CD14-positive monocyte (primary cell): ENCODE data around the gene CHRNA3. TPM values are rescaled to one million over a fixed set of nuclear protein-coding genes. Genes with fewer than 3 reads are reported as not detected.

Source experiments
- DNase-seq, 3 donors: peaks; one replicate each; pipeline ENCODE4 v3.0.0-alpha.2; 2011 to 2022
- H2AFZ ChIP-seq: 2 replicates; pipeline ENCODE4 v1.6.0; 2012; ENCODE audit warnings: mild to moderate bottlenecking, low read depth, low read length, inconsistent platforms; ENCODE audit not compliant: insufficient read depth, poor library complexity, severe bottlenecking
- H3K27ac ChIP-seq, 2 donors: 1 replicate in 1 of 2; 2 replicates in 1 of 2; pipeline ENCODE4 v1.5.1; 2012 to 2013; ENCODE audit warnings: low read length in 2 of 2, control low read depth in 1 of 2, inconsistent platforms in 1 of 2, low read depth in 1 of 2, mild to moderate bottlenecking in 1 of 2
- H3K27me3 ChIP-seq, 2 donors: one replicate each; pipeline versions ENCODE4 v1.6.0 to v1.6.1; 2011 to 2013; ENCODE audit warnings: low read length in 2 of 2; ENCODE audit not compliant: control insufficient read depth in 2 of 2, insufficient read depth in 2 of 2
- H3K36me3 ChIP-seq, 2 donors: replicated peaks in 1 of 2; 1 replicate in 1 of 2; 2 replicates in 1 of 2; pipeline versions ENCODE4 v1.5.1 to v1.6.1; 2012 to 2013; ENCODE audit warnings: low read length in 2 of 2, control low read depth in 1 of 2, inconsistent platforms in 1 of 2, mild to moderate bottlenecking in 1 of 2; ENCODE audit not compliant: insufficient read depth in 2 of 2, control insufficient read depth in 1 of 2
- H3K4me1 ChIP-seq, 2 donors: 1 replicate in 1 of 2; 2 replicates in 1 of 2; pipeline versions ENCODE4 v1.5.1 to v1.6.1; 2012 to 2013; ENCODE audit warnings: low read length in 2 of 2, control low read depth in 1 of 2, inconsistent platforms in 1 of 2, mild to moderate bottlenecking in 1 of 2, moderate library complexity in 1 of 2; ENCODE audit not compliant: insufficient read depth in 2 of 2, control insufficient read depth in 1 of 2
- H3K4me2 ChIP-seq: replicated peaks from 2 replicates; pipeline ENCODE3; 2012; ENCODE audit warnings: low read length, moderate library complexity, mild to moderate bottlenecking; ENCODE audit not compliant: poor library complexity, severe bottlenecking; ENCODE audit errors: extremely low read depth
- H3K4me3 ChIP-seq, 3 experiments: fragments of 200-600 bp in 1 of 3; sonication (generic) in 1 of 3; replicated peaks in 1 of 3; 1 replicate in 2 of 3; 2 replicates in 1 of 3; pipeline ENCODE4 v1.5.1; 2011 to 2013; ENCODE audit warnings: low read length in 3 of 3, mild to moderate bottlenecking in 3 of 3, control low read depth in 2 of 3, low read depth in 2 of 3, inconsistent platforms in 1 of 3, moderate library complexity in 1 of 3
- H3K79me2 ChIP-seq: 2 replicates; pipeline ENCODE4 v1.6.0; 2012; ENCODE audit warnings: mild to moderate bottlenecking, control low read depth, inconsistent platforms, low read length, moderate library complexity; ENCODE audit not compliant: insufficient read depth
- H3K9ac ChIP-seq: 2 replicates; pipeline ENCODE4 v1.6.0; 2017; ENCODE audit warnings: low read length, mild to moderate bottlenecking; ENCODE audit not compliant: insufficient read depth, poor library complexity, severe bottlenecking
- H3K9me3 ChIP-seq, 2 donors: replicated peaks in 1 of 2; 1 replicate in 1 of 2; 2 replicates in 1 of 2; pipeline versions ENCODE4 v1.5.1 to v1.6.1; 2012 to 2013; ENCODE audit warnings: low read length in 2 of 2, control low read depth in 1 of 2; ENCODE audit not compliant: control insufficient read depth in 1 of 2, insufficient read depth in 1 of 2
- H4K20me1 ChIP-seq: 2 replicates; pipeline ENCODE4 v1.6.0; 2012; ENCODE audit warnings: mild to moderate bottlenecking, low read length, control low read depth, moderate library complexity; ENCODE audit not compliant: insufficient read depth
- H3K27ac Mint-ChIP-seq, 7 donors: one replicate each; pipeline ENCODE4 v1.8.0; 2020; ENCODE audit warnings: mild to moderate bottlenecking in 7 of 7, mixed read lengths in 7 of 7, moderate library complexity in 6 of 7, inconsistent platforms in 2 of 7
- H3K27me3 Mint-ChIP-seq, 3 donors: one replicate each; pipeline ENCODE4 v1.8.0; 2021 to 2022; ENCODE audit warnings: low read depth in 3 of 3, mild to moderate bottlenecking in 3 of 3, mixed read lengths in 3 of 3, moderate library complexity in 3 of 3, inconsistent platforms in 1 of 3
- H3K36me3 Mint-ChIP-seq, 2 donors: one replicate each; pipeline ENCODE4 v1.8.0; 2020; ENCODE audit warnings: mixed read lengths in 2 of 2, inconsistent platforms in 1 of 2, mild to moderate bottlenecking in 1 of 2
- H3K4me1 Mint-ChIP-seq: one replicate; pipeline ENCODE4 v1.8.0; 2020; ENCODE audit warnings: mild to moderate bottlenecking, mixed read lengths
- H3K4me3 Mint-ChIP-seq, 2 donors: one replicate each; pipeline ENCODE4 v1.8.0; 2020; ENCODE audit warnings: mild to moderate bottlenecking in 2 of 2, mixed read lengths in 2 of 2, moderate library complexity in 1 of 2
- H3K9me3 Mint-ChIP-seq, 7 donors: one replicate each; pipeline ENCODE4 v1.8.0; 2020 to 2022; ENCODE audit warnings: mixed read lengths in 7 of 7, mild to moderate bottlenecking in 6 of 7, moderate library complexity in 6 of 7, inconsistent platforms in 2 of 7
- CTCF ChIP-seq: fragments of 200-600 bp; IDR thresholded peaks from one replicate; pipeline ENCODE4 v1.8.0; 2022; ENCODE audit warnings: antibody characterized with exemption, mild to moderate bottlenecking
- WGBS: methylation state at CpG from one replicate; pipeline ENCODE4 v1.1.5; 2013; ENCODE audit warnings: missing lambda C conversion rate; ENCODE audit not compliant: insufficient coverage; 5-methylcytosine and 5-hydroxymethylcytosine counted together
- intact Hi-C, 2 donors: fragments of 100-400 bp; cut with micrococcal nuclease; formaldehyde crosslinking; loops; one replicate each; pipeline versions ENCODE4 v1.15.0 to v1.15.1; 2023
- polyA plus RNA-seq, 3 donors: library from polyadenylated mRNA; depleted of rRNA in 1 of 3; unstranded in 2 of 3; stranded (reverse) in 1 of 3; fragments of 300-500 nt in 2 of 3; fragments of >200 nt in 1 of 3; fragmentation: Illumina TruSeq in 2 of 3; gene quantifications; 1 replicate in 2 of 3; 2 replicates in 1 of 3; pipeline ENCODE4 v1.2.3, GENCODE V29; 2012 to 2021

CHRNA3 gene
- polyA plus RNA-seq, 3 donors, result not detected

- Histone ChIP-seq H3K79me2 (no peaks in the 10 kb centered on the region), H3K9ac (no peak overlapping the region), H3K4me2 (no peak overlapping the region), H3K27me3 (peaks cover 18 to 20% of the 10 kb centered on the region in 2 donors), H3K36me3 (no peaks in the 10 kb centered on the region), H2AFZ (no peak overlapping the region), H3K9me3 (no peaks in the 10 kb centered on the region), H3K27ac (no peak overlapping the region), H3K4me3 (no peak overlapping the region), H3K4me1 (peaks cover 7% of the 10 kb centered on the region in 2 donors), H4K20me1 (no peaks in the 10 kb centered on the region)
- Mint-ChIP-seq H3K4me1 (peaks cover 10% of the 10 kb centered on the region), H3K27ac (no peak overlapping the region), H3K9me3 (peaks cover 0 to 4% (median 2%) of the 10 kb centered on the region in 7 donors), H3K36me3 (peaks cover 0 to 4% of the 10 kb centered on the region in 2 donors), H3K27me3 (peaks cover 13 to 21% (median 21%) of the 10 kb centered on the region in 3 donors), H3K4me3 (no peak overlapping the region)
- DNase-seq, result no peak
- no peak for TF ChIP-seq CTCF
- intact Hi-C loops, result no loop called here
- no CpG with 5 or more reads among the region's 2 CpGs for WGBS
Observed at GRCh38 chr15:78570710-78571109, 50.1 kb downstream of the CHRNA3 start.

- H3K4me3 ChIP-seq, result no peak overlapping the region
- no peak for DNase-seq
- Mint-ChIP-seq H3K27me3 (peaks cover 27 to 50% (median 29%) of the 10 kb centered on the region in 3 donors), H3K9me3 (peaks cover 0 to 4% (median 2%) of the 10 kb centered on the region in 7 donors), H3K4me1 (peaks cover 22% of the 10 kb centered on the region), H3K27ac (no peak overlapping the region), H3K36me3 (peaks cover 0 to 4% of the 10 kb centered on the region in 2 donors), H3K4me3 (peak overlapping the region in 1 of 2 donors; percentile 90)
- 56% methylated on average over 1 of the region's 4 CpGs for WGBS
- no peaks in the 10 kb centered on the region for H4K20me1 ChIP-seq
- H2AFZ ChIP-seq, result no peak overlapping the region
- no peaks in the 10 kb centered on the region for H3K36me3 ChIP-seq
- intact Hi-C loops, result no loop called here
- no peak overlapping the region for H3K9ac ChIP-seq
- TF ChIP-seq CTCF, result no peak
- peaks cover 29 to 32% of the 10 kb centered on the region in 2 donors for H3K27me3 ChIP-seq
- peaks cover 14 to 19% of the 10 kb centered on the region in 2 donors for H3K4me1 ChIP-seq
- no peaks in the 10 kb centered on the region for H3K9me3 ChIP-seq
- no peak overlapping the region for H3K27ac ChIP-seq
- H3K79me2 ChIP-seq, result no peaks in the 10 kb centered on the region
- H3K4me2 ChIP-seq, result no peak overlapping the region
Observed at GRCh38 chr15:78567531-78567930, 53.3 kb downstream of the CHRNA3 start.
